Stimulated activated CD8-positive, alpha-beta memory T cell treated with anti-CD3 and anti-CD28 coated beads, Interleukin-4, amount 100 ng/mL, for 24 hours (primary cell): ENCODE measurements around the gene CCDC73.
"Not testable (repeated sequence)": the region's sequence is repeated elsewhere in the genome, so short reads cannot be mapped to it uniquely, and the experiment has no call there.

Experiments used
- DNase-seq: peaks from one replicate; pipeline ENCODE4 v3.0.0-alpha.2; 2020; ENCODE audit warnings: low read depth

Gene CCDC73

GRCh38 chr11:32705309-32706033 lies 89.0 kb downstream of the CCDC73 start:
- no peak for DNase-seq

- DNase-seq, result no peak
These were observed 89.7 kb downstream of the CCDC73 start for GRCh38 chr11:32704775-32705174.

DNA sequence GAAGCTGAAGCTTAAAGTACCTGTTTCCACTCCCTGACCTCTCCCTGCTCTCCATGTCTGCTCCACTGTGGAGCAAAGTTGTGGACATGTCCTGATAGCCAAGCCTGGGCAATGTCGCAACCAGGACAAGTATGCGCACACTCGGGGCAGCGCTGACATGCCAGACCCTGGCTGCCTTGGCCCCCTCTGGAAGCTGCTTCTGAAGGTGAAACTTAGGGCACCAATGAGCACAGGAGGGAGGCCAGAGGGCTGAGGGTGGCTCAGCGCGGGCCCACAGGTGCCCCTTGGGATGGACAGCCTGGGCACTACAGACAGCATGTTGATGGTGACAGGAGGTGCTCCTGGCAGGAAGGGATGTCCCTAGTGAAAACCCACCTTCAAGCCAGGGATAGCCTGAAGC lies 90.2 kb downstream of the CCDC73 start:
- no peak for DNase-seq

GRCh38 chr11:32701616-32702015 lies 92.8 kb downstream of the CCDC73 start:
- DNase-seq, result no peak

DNA sequence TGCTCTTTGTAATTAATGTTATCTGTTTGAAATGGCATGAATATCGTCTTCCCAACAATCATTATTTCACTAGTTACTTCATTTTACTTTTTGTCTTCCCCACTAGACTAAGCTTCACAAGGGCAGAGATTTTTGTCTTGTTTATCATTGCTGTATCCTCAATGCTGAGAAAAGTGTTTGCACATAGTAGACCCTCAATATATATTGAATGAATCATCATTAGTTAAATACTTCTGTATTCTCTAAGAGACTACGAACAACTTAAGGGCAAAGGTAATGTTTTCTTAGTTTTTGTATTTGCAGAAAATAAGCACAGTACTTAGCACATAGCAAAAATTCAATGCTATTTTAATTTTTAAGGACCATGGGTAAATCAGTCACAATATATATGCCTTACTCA lies 95.9 kb downstream of the CCDC73 start:
- DNase-seq, result no peak

GRCh38 chr11:32671051-32671450 lies 123.4 kb downstream of the CCDC73 start:
- no peak for DNase-seq

- DNase-seq, result no peak
These were observed 134.8 kb downstream of the CCDC73 start for GRCh38 chr11:32659672-32660071.

GRCh38 chr11:32658639-32659406 lies 135.6 kb downstream of the CCDC73 start:
- DNase-seq, result no peak

DNA sequence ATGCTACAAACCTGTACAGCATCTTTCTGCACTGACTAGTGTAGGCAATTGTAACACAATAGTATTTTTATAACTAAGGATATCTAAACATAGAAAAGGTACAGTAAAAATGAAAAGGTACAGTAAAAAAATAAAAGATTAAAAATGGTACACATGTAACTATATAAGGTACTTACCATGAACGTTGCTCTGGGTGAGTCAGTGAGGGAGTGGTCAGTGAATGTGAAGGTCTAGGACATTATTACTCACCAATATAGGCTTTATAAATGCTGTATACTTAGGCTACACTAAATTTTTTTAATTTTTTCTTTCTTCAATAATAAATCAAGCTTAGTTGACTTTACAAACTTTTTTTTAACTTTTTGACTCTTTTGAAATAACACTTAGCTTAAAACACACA lies 150.9 kb downstream of the CCDC73 start:
- DNase-seq, result no peak

DNA sequence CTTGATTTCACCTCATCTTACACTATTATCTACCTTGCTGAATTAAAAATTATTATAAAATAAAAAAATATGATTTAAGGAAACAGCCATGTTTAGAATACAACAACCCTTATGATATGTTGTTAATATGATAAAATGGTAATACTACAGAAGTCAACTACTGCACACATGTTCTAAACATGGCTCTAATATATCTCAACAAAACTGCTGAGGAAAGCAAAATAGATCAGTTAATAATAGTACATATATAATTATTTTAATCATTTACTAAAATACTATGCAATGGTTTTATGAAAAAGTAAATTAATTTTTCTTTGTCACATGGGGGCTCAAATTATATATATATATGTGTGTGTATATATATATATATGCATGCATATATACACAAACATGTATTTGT lies 153.1 kb downstream of the CCDC73 start:
- DNase-seq, result no peak

GRCh38 chr11:32635819-32636218 lies 158.6 kb downstream of the CCDC73 start:
- DNase-seq, result no peak

DNA sequence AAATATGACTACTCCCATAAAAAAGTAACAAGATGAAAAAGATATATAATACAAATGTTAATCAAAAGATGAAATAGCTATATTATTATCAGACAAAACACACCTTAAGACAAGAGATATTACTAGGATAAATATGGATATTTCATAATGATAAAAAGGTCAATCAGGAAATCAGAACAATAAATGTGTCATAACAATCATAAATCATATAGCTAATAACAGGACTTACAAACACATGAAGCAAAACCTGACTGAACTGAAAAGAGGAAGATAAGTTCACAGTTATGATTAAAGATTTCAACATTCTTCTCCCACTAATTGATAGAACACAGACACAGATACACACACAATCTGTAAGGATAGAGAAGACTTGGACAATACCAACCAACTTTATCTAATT lies 163.6 kb downstream of the CCDC73 start:
- no peak for DNase-seq

- no peak for DNase-seq
These were observed 177.6 kb downstream of the CCDC73 start for GRCh38 chr11:32616903-32617302.

GRCh38 chr11:32615422-32615821 lies 179.0 kb downstream of the CCDC73 start:
- no peak for DNase-seq

DNA sequence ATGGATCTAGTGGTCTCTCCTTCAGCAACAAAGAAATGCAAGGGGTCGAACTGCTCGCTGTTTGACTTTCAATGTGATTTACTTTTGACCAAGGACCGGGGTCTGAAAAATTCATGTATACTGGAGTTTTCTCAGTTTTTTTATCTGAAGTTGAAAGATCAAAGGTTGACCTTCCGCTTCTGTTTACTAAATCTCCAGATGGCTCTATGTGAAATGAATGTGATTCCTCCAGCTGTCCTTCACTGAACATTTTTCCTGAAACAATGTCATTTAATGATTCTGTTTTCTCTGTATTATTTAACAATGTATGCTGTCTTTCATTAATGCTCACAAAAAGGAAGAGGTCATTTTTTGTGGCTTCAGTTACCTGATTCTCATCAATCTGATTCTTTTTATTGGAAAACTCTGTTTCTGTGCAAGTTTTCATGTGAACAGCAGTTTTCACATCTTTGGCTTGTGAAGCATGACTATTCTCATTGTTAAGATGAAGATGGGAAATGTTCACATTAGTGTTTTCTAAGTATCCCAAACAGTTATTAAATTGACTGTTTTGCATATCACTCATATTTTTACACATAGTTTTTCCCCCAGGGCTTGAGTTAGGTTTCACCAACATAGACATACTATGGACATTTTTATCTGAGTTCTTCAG lies 180.8 kb downstream of the CCDC73 start:
- DNase-seq, result no peak

GRCh38 chr11:32610797-32611352 lies 183.6 kb downstream of the CCDC73 start:
- no peak for DNase-seq

GRCh38 chr11:32608826-32609225 lies 185.6 kb downstream of the CCDC73 start:
- DNase-seq, result not testable (repeated sequence)

GRCh38 chr11:32606220-32606619 lies 188.2 kb downstream of the CCDC73 start:
- no peak for DNase-seq

GRCh38 chr11:32602657-32603415 lies 191.6 kb downstream of the CCDC73 start:
- DNase-seq, result no peak

DNA sequence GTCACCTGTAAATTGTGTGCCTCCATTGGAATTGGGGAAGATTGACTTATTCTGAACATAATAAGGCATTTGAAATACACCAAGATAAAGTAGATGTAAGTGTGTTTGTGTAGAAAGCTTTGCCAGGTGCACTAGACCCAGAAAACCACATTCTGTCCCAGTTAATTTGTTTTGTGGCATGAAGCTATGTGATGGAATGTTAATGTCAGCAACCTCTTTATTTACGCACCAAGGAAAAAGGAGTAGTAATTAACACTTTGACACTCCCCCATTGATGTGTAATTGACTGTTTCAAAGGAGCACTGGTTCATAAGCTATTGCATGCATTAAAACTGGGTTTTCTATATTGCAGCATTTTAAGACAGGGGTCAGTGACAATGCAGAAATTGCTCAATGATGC lies 196.5 kb downstream of the CCDC73 start:
- DNase-seq, result no peak

DNA sequence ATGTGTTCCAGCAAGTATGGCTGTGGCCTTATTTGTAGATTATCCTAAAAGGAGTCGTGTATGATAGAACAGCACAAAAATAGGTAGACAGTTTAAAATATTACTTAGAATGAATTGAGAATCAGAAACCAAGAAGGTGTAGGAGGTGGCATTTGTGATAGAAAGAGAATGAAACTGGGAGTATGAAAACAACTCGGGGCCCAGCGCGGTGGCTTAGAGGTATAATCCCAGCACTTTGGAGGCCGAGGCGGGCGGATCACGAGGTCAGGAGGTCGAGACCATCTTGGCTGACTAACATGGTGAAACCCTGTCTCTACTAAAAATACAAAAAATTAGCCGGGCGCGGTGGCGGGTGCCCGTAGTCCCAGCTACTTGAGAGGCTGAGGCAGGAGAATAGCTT lies 198.3 kb downstream of the CCDC73 start:
- not testable (repeated sequence) for DNase-seq

- no peak for DNase-seq
These were observed 200.2 kb downstream of the CCDC73 start for GRCh38 chr11:32594272-32594671.
